Measurements from ENCODE around the gene PCDH15. TPM values are rescaled to one million over a fixed set of nuclear protein-coding genes. Genes with fewer than 3 reads are reported as not detected.

The PCDH15 gene
- total RNA-seq, 1 experiment from 2014 or later: not detected

DNA sequence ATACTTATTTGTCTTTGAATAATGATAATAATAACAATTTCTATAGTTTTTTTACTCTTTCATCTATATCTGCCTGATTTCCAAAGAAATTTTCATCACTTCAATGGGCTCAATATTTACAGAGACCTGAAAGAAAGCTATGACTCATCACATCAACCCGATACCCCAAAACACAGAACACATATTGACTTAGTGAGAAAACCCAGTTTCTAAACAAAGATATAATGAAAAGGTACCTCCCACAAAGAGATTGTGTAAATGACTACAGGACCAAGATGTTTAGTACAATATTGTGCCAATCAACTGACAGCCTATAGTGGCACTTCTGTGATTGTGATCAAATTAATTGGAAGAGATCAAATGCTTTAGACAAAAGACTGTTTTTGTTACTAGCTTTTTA is 133.9 kb downstream of the PCDH15 start:
- H3K9me3 ChIP-seq (replicated peaks): peaks cover 4% of the 10 kb centered on the region; the same call in 1 of the 2 replicates
- no peaks in the 10 kb centered on the region for H3K27me3 ChIP-seq (replicated peaks)
- no peak overlapping the region for H3K27ac ChIP-seq

GRCh38 chr10:54666192-54666591 is 134.8 kb downstream of the PCDH15 start:
- no peak overlapping the region for H3K27ac ChIP-seq
- H3K4me1 ChIP-seq (replicated peaks): no peaks in the 10 kb centered on the region
- no peak for DNase-seq (ENCODE audit: low read depth in 1 of 2, low spot score in 2 of 2)
- no peaks in the 10 kb centered on the region for H3K36me3 ChIP-seq
- H3K9me3 ChIP-seq (replicated peaks): peaks cover 4% of the 10 kb centered on the region; the same call in 1 of the 2 replicates
- H3K27me3 ChIP-seq (replicated peaks): no peaks in the 10 kb centered on the region
- no peak overlapping the region for H3K4me3 ChIP-seq

More for the DNA sequence above, 133.9 kb downstream of the PCDH15 start:
- no peaks in the 10 kb centered on the region for H3K36me3 ChIP-seq
- DNase-seq (ENCODE audit: low read depth in 1 of 2, low spot score in 2 of 2): no peak
- no peaks in the 10 kb centered on the region for H3K4me1 ChIP-seq (replicated peaks)
- no peak overlapping the region for H3K4me3 ChIP-seq

- H3K4me1 ChIP-seq (replicated peaks): no peaks in the 10 kb centered on the region
- no peak overlapping the region for H3K4me3 ChIP-seq
- no peak for DNase-seq (ENCODE audit: low read depth in 1 of 2, low spot score in 2 of 2)
- no peaks in the 10 kb centered on the region for H3K27me3 ChIP-seq (replicated peaks)
- H3K27ac ChIP-seq: no peak overlapping the region
- no peaks in the 10 kb centered on the region for H3K36me3 ChIP-seq
- peaks cover 4% of the 10 kb centered on the region; the same call in 1 of the 2 replicates for H3K9me3 ChIP-seq (replicated peaks)
Measured at GRCh38 chr10:54665095-54665494, 135.9 kb downstream of the PCDH15 start.

DNA sequence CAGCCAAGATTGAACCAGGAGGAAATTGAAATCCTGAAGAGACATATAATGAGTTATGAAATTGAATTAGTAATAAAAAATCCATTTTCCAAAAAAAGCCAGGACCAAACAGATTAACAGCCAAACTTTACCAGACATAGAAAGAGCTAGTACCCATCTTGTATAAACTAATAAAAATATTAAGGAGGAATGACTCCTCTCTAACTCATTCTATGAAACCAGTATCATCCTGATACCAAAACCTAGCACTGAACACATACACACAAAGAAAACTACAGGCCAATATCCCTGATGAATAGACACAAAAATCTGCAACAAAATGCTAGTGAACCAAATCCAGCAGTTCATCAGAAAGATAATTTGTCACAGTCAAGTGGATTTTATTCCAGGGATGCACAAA is 140.6 kb downstream of the PCDH15 start:
- H3K27ac ChIP-seq: no peak overlapping the region
- DNase-seq (ENCODE audit: low read depth in 1 of 2, low spot score in 2 of 2): no peak
- no peaks in the 10 kb centered on the region for H3K36me3 ChIP-seq
- no peaks in the 10 kb centered on the region for H3K9me3 ChIP-seq (replicated peaks)
- no peaks in the 10 kb centered on the region for H3K4me1 ChIP-seq (replicated peaks)
- H3K4me3 ChIP-seq: no peak overlapping the region
- H3K27me3 ChIP-seq (replicated peaks): no peaks in the 10 kb centered on the region

- Histone ChIP-seq H3K27ac (no peak overlapping the region), H3K4me1 (replicated peaks) (no peaks in the 10 kb centered on the region), H3K9me3 (replicated peaks) (no peaks in the 10 kb centered on the region), H3K4me3 (no peak overlapping the region), H3K36me3 (no peaks in the 10 kb centered on the region), H3K27me3 (replicated peaks) (no peaks in the 10 kb centered on the region)
- DNase-seq (ENCODE audit: low read depth in 1 of 2, low spot score in 2 of 2): no peak
Measured at GRCh38 chr10:54656643-54657042, 144.4 kb downstream of the PCDH15 start.

GRCh38 chr10:54653518-54653917 is 147.5 kb downstream of the PCDH15 start:
- Histone ChIP-seq H3K36me3 (no peaks in the 10 kb centered on the region), H3K9me3 (replicated peaks) (no peaks in the 10 kb centered on the region), H3K4me1 (replicated peaks) (no peaks in the 10 kb centered on the region), H3K27ac (no peak overlapping the region), H3K27me3 (replicated peaks) (no peaks in the 10 kb centered on the region), H3K4me3 (no peak overlapping the region)
- DNase-seq (ENCODE audit: low read depth in 1 of 2, low spot score in 2 of 2): no peak

GRCh38 chr10:54650547-54650946 is 150.5 kb downstream of the PCDH15 start:
- DNase-seq (ENCODE audit: low read depth in 1 of 2, low spot score in 2 of 2): no peak
- Histone ChIP-seq H3K4me1 (replicated peaks) (no peaks in the 10 kb centered on the region), H3K9me3 (replicated peaks) (no peaks in the 10 kb centered on the region), H3K27ac (no peak overlapping the region), H3K27me3 (replicated peaks) (no peaks in the 10 kb centered on the region), H3K36me3 (no peaks in the 10 kb centered on the region), H3K4me3 (no peak overlapping the region)

DNA sequence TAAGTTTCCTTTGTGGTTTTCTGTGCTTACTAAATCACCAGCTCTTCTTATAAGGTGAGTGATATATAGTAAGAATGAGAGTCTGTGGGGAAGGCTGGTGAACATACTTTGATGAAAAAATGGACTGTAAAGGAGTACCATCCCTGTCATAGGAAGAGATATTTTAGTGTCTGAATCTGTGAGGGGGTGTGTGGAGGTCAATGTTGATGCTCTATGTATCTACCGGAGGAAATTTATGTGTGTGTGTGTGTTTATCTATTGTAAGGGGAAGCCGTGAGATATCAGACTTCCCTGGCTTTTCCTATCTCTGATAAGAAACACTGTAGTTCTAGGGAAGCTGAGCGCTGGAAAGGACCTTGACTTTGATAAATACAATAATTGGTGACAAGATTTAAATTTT is 179.0 kb downstream of the PCDH15 start:
- Histone ChIP-seq H3K9me3 (replicated peaks) (peaks cover 8% of the 10 kb centered on the region; the same call in 1 of the 2 replicates), H3K4me3 (no peak overlapping the region), H3K36me3 (no peaks in the 10 kb centered on the region), H3K27me3 (replicated peaks) (no peaks in the 10 kb centered on the region), H3K27ac (no peak overlapping the region), H3K4me1 (replicated peaks) (no peaks in the 10 kb centered on the region)
- no peak for DNase-seq (ENCODE audit: low read depth in 1 of 2, low spot score in 2 of 2)

DNA sequence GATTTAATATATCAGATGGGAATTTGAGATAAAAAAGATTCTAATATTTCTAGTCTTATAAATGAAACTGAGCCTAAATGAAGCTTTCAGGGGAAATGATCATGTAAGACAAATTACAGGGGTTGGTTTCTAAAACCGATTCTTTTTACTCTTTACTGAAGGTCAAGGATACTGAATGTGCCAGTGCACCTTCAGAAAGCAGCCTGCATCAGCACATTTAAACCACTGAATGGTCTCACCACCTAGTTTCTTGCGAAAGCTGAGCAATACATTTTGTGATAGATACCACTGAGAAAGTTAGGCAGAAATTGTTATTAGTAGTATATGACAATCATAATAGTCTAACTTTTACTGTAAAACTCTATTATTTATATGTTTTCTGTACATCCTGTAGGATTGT is 180.7 kb downstream of the PCDH15 start:
- Histone ChIP-seq H3K9me3 (replicated peaks) (peaks cover 8% of the 10 kb centered on the region; the same call in 1 of the 2 replicates), H3K27ac (no peak overlapping the region), H3K4me3 (no peak overlapping the region), H3K4me1 (replicated peaks) (no peaks in the 10 kb centered on the region), H3K27me3 (replicated peaks) (no peaks in the 10 kb centered on the region), H3K36me3 (no peaks in the 10 kb centered on the region)
- DNase-seq (ENCODE audit: low read depth in 1 of 2, low spot score in 2 of 2): no peak

DNA sequence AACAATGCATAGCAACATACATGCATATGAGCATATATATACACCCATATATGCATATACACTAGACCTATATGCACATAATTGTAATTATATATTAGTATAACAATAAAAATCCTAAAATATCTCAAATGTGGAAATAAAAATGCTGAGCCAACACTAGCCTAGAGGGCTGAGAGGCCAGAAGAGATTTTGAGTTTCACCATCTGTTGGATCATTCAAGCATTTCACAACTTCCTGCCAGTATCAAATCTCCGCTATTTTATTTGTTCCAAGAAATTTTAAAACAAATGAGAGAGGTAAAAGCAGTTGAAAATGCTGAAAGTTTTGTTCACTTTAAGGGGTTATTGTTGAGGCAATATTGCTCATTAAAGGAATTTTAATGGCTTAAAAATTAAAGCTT is 187.0 kb downstream of the PCDH15 start:
- no peak overlapping the region for H3K27ac ChIP-seq
- no peaks in the 10 kb centered on the region for H3K4me1 ChIP-seq (replicated peaks)
- no peaks in the 10 kb centered on the region for H3K9me3 ChIP-seq (replicated peaks)
- no peaks in the 10 kb centered on the region for H3K36me3 ChIP-seq
- no peak for DNase-seq (ENCODE audit: low read depth in 1 of 2, low spot score in 2 of 2)
- no peak overlapping the region for H3K4me3 ChIP-seq
- H3K27me3 ChIP-seq (replicated peaks): no peaks in the 10 kb centered on the region

- Histone ChIP-seq H3K9me3 (replicated peaks) (no peaks in the 10 kb centered on the region), H3K27me3 (replicated peaks) (no peaks in the 10 kb centered on the region), H3K27ac (no peak overlapping the region), H3K4me1 (replicated peaks) (no peaks in the 10 kb centered on the region), H3K4me3 (no peak overlapping the region), H3K36me3 (no peaks in the 10 kb centered on the region)
- no peak for DNase-seq (ENCODE audit: low read depth in 1 of 2, low spot score in 2 of 2)
Measured at GRCh38 chr10:54613162-54613561, 187.9 kb downstream of the PCDH15 start.

DNA sequence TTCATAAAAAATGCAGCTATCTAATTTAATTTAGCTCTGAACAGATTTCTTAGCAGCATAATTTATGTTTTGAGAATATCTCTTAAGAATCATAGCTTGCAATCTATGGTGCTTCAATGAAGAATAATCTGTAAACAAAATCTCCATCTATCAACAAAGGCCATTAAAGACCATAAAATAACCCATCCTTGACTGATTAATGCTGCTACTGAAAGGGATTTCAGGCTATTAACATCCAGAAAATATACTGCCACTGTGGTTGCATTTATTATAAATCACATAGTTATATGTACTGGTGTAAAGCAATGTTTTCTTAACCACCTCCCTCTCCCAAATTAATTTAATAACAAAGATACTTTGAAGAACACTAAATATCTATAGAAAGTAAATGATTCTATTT is 191.6 kb downstream of the PCDH15 start:
- no peak overlapping the region for H3K4me3 ChIP-seq
- H3K4me1 ChIP-seq (replicated peaks): no peaks in the 10 kb centered on the region
- no peak for DNase-seq (ENCODE audit: low read depth in 1 of 2, low spot score in 2 of 2)

GRCh38 chr10:54607983-54608382 is 193.0 kb downstream of the PCDH15 start:
- Histone ChIP-seq H3K9me3 (replicated peaks) (no peaks in the 10 kb centered on the region; the same call in 1 of the 2 replicates), H3K36me3 (no peaks in the 10 kb centered on the region), H3K27me3 (replicated peaks) (no peaks in the 10 kb centered on the region), H3K27ac (no peak overlapping the region), H3K4me1 (replicated peaks) (no peaks in the 10 kb centered on the region), H3K4me3 (no peak overlapping the region)
- DNase-seq (ENCODE audit: low read depth in 1 of 2, low spot score in 2 of 2): no peak

More for the DNA sequence above, 191.6 kb downstream of the PCDH15 start:
- H3K27me3 ChIP-seq (replicated peaks): no peaks in the 10 kb centered on the region
- H3K27ac ChIP-seq: no peak overlapping the region
- no peaks in the 10 kb centered on the region; the same call in 1 of the 2 replicates for H3K9me3 ChIP-seq (replicated peaks)
- H3K36me3 ChIP-seq: no peaks in the 10 kb centered on the region

DNA sequence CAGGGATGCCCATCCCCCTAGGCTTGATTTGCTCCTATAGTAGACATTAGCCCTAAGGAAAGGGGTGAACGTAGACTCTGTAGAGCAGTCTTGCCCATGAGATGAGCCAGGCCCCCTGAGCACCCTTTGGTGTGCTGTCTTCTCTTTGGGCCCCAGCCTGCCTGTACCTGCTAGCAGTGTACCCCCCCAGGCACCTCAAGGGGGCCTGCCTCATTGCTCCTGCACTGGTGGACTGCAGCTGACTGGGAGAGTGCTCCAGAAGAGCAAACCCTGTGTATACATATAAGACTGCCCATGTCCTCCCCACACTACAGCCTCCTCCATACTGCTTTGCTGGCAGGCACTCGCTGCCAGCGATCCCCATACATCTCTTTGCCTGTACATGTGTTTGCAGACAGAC is 206.7 kb downstream of the PCDH15 start:
- Histone ChIP-seq H3K36me3 (no peaks in the 10 kb centered on the region), H3K9me3 (replicated peaks) (peaks cover 12% of the 10 kb centered on the region), H3K27me3 (replicated peaks) (no peaks in the 10 kb centered on the region), H3K27ac (no peak overlapping the region), H3K4me3 (no peak overlapping the region), H3K4me1 (replicated peaks) (no peaks in the 10 kb centered on the region)
- DNase-seq (ENCODE audit: low read depth in 1 of 2, low spot score in 2 of 2): no peak

DNA sequence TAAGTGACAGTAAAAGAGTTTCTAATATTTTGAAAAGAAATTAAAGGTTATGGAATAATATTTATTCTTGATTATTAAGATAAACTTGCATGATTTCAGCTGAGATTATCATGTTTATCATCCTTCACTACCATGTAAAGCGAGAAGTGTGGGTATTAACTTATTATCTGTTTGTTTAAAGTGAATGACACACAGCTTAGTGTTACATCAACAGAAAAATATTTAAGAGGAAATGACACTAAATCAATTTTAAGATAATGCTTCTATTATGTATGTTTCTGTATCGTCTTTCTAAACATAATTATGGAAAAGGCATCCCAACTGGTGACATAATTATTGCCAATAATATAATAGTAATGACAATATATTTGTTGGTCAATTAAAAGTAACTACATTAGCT is 213.1 kb downstream of the PCDH15 start:
- Histone ChIP-seq H3K4me3 (no peak overlapping the region), H3K4me1 (replicated peaks) (no peaks in the 10 kb centered on the region), H3K27ac (no peak overlapping the region), H3K27me3 (replicated peaks) (no peaks in the 10 kb centered on the region), H3K9me3 (replicated peaks) (no peaks in the 10 kb centered on the region), H3K36me3 (no peaks in the 10 kb centered on the region)
- DNase-seq (ENCODE audit: low read depth in 1 of 2, low spot score in 2 of 2): no peak

Data from SJSA1 (cell line).